OCI-LY7 (cell line): Measurements from ENCODE around the gene LSM4. TPM values are rescaled to one million over a fixed set of nuclear protein-coding genes. Genes with fewer than 3 reads are reported as not detected.

Source experiments
- Bru-seq: library from RNA; stranded (reverse); fragments of 400-500 nt; gene quantifications from one replicate; lab custom pipeline; 2021; lab: Mats Ljungman, UMichigan
- BruChase-seq, 2 experiments: library from RNA; stranded (reverse); fragments of 400-500 nt; gene quantifications; one replicate each; lab custom pipeline; 2021; lab: Mats Ljungman, UMichigan
- BruUV-seq: library from RNA; stranded (reverse); fragments of 400-500 nt; replicated peaks from 2 replicates; lab custom pipeline; 2021; lab: Mats Ljungman, UMichigan
- CTCF ChIA-PET: fragments of 300-600 bp; sonication (Branson Sonifier 250); formaldehyde crosslinking; loops from one replicate; lab custom pipeline; 2022; ENCODE audit warnings: antibody characterized with exemption; ENCODE audit not compliant: unreplicated experiment; lab: Charles Lee
- POLR2A ChIA-PET: fragments of 300-600 bp; sonication (Branson Sonifier 250); formaldehyde crosslinking; loops from one replicate; lab custom pipeline; 2022; ENCODE audit warnings: antibody characterized with exemption; lab: Charles Lee
- DNase-seq: peaks from one replicate; pipeline ENCODE4 v3.0.0-alpha.2; 2015; ENCODE audit warnings: low spot score
- H2AFZ ChIP-seq: fragments of 200-600 bp; sonication (generic), shearing (Covaris generic); 2 replicates; pipeline ENCODE4 v1.6.1; 2014; ENCODE audit warnings: mild to moderate bottlenecking, antibody characterized with exemption, low read length, moderate library complexity
- H3K27ac ChIP-seq: fragments of 200-600 bp; sonication (generic); 2 replicates; pipeline ENCODE4 v1.5.1; 2014; ENCODE audit warnings: mixed run types, low read depth, mild to moderate bottlenecking, moderate library complexity, low read length, inconsistent platforms; ENCODE audit not compliant: poor library complexity, severe bottlenecking
- H3K36me3 ChIP-seq: fragments of 200-600 bp; sonication (generic); 2 replicates; pipeline ENCODE4 v1.6.1; 2014; ENCODE audit warnings: mild to moderate bottlenecking, antibody characterized with exemption, low read length, moderate library complexity, mixed read lengths; ENCODE audit not compliant: insufficient read depth
- H3K4me1 ChIP-seq: fragments of 200-600 bp; sonication (generic); 2 replicates; pipeline ENCODE4 v1.5.1; 2014; ENCODE audit warnings: mild to moderate bottlenecking, low read length; ENCODE audit not compliant: insufficient read depth, poor library complexity, severe bottlenecking
- H3K4me2 ChIP-seq: fragments of 200-600 bp; sonication (generic); 2 replicates; pipeline ENCODE4 v1.6.1; 2014; ENCODE audit warnings: mild to moderate bottlenecking, low read length
- H3K4me3 ChIP-seq: fragments of 200-600 bp; sonication (generic); 2 replicates; pipeline ENCODE4 v1.5.1; 2014; ENCODE audit warnings: mild to moderate bottlenecking, low read depth, low read length; ENCODE audit not compliant: poor library complexity, severe bottlenecking
- H3K79me2 ChIP-seq: fragments of 200-600 bp; sonication (generic); 2 replicates; pipeline ENCODE4 v1.6.1; 2016; ENCODE audit warnings: low read depth, mild to moderate bottlenecking, low read length, moderate library complexity, mixed read lengths; ENCODE audit not compliant: insufficient read depth
- H3K9me2 ChIP-seq: fragments of 200-600 bp; sonication (generic); 2 replicates; pipeline ENCODE4 v1.6.1; 2016; ENCODE audit warnings: mild to moderate bottlenecking, low read length, mixed read lengths; ENCODE audit not compliant: insufficient read depth
- H3K9me3 ChIP-seq: fragments of 200-600 bp; sonication (generic); 2 replicates; pipeline ENCODE4 v1.6.1; 2014; ENCODE audit warnings: mild to moderate bottlenecking, mixed run types, low read length, mixed read lengths
- H4K20me1 ChIP-seq: fragments of 200-600 bp; sonication (generic); 2 replicates; pipeline ENCODE4 v1.6.1; 2014; ENCODE audit warnings: mild to moderate bottlenecking, antibody characterized with exemption, low read length, moderate library complexity, mixed read lengths; ENCODE audit not compliant: insufficient read depth
- EZH2phosphoT487 ChIP-seq: fragments of 200-600 bp; sonication (generic); IDR thresholded peaks from 2 replicates; pipeline ENCODE4 v1.6.1; 2018; ENCODE audit warnings: low read depth, borderline replicate concordance, mild to moderate bottlenecking, mixed run types, antibody characterized with exemption, low read length, moderate library complexity, mixed read lengths
- intact Hi-C: fragments of 100-400 bp; cut with micrococcal nuclease; formaldehyde crosslinking; loops from one replicate; pipeline ENCODE4 v1.10.0; 2022; ENCODE audit not compliant: unreplicated experiment
- long read RNA-seq: library from polyadenylated mRNA; stranded (forward); transcript quantifications from one replicate; pipeline ENCODE4 v2.0.0, GENCODE V29; 2022
- total RNA-seq, 2 experiments: library from RNA; depleted of rRNA in 1 of 2; stranded (reverse); fragments of >200 nt in 1 of 2; shearing (Covaris generic) in 1 of 2; gene quantifications; 2 replicates each; pipeline ENCODE4 v1.2.3, GENCODE V29; 2014 to 2022
- TF ChIP-seq, protein P1 (sequence below): fragments of 200-600 bp; sonication (generic); conservative IDR thresholded peaks from 2 replicates; pipeline ENCODE4 v1.5.1; 2014; ENCODE audit warnings: mild to moderate bottlenecking, antibody characterized with exemption, low read length, moderate library complexity, mixed read lengths

The LSM4 gene
- total RNA-seq (2014; rRNA removed; shearing (Covaris generic)) (451 and 482 TPM in 2 replicates), total RNA-seq (2022) (232 and 252 TPM in 2 replicates), Bru-seq, nascent RNA (percentile 65 among the genes with signal in this experiment), BruChase-seq, experiment 1, labeled RNA remaining after a 6-hour chase (percentile 75 among the genes with signal in this experiment), BruChase-seq, experiment 2, labeled RNA remaining after a 2-hour chase (percentile 63 among the genes with signal in this experiment)
- long read RNA-seq, transcript LSM4-203 (5 exons, 1,908 nt): major isoform, 398 of 440 reads
- long read RNA-seq, partial matches to known transcripts: 13 of 440 reads
- long read RNA-seq, other reads (novel, unspliced or antisense): 24 of 440 reads

DNA sequence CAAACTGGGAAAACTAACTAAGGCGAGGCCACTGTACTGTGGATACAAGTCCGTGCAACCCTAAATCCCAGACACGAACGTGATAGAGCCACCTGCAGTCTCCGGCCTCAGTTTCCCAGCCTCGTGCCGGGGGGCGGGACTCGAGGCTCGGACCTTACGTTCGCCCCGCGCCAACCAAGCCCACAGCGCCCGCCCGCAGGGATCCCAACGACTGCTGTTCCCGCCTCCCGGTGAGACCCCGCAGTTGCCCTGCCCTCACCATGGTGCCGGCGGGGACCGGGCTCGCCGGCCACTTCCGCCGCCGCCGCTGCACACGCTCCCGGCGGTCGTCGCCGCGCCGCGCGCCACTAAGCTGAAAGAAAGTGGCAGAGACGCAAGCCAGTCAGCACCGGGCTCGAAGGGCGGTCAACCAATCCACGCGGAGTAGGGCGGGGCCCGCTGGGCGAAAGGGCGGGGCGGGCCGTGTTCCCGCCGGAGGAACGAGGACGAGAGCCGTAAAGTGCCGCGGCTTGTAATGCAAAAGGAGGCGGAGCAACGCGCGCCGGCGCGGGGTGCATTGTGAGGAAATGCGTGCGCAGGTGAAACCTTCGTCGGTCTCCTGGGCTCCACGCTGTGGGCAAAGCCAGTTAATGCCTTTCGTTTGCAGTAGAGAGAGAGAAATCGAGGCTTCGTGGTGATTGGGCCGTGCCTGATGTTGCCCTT is at the start of gene LSM4:
TSS of gene LSM4 (minus strand) at position 318 of the 702 bp plus-strand sequence. CDS start at position 262, 56 bp downstream.
- Histone ChIP-seq H2AFZ (peak within 1 kb of the TSS; percentile 74), H3K27ac (peak within 1 kb of the TSS; percentile 90), H3K36me3 (peaks cover 34% of the 10 kb centered on the region), H3K4me3 (peak within 1 kb of the TSS; percentile 89), H3K79me2 (peaks cover 42% of the 10 kb centered on the region), H3K9me2 (no peaks in the 10 kb centered on the region), H3K4me1 (peaks cover 46% of the 10 kb centered on the region), H3K4me2 (peak within 1 kb of the TSS; percentile 97), H3K9me3 (no peaks in the 10 kb centered on the region), H4K20me1 (no peaks in the 10 kb centered on the region; the same call in 1 of the 2 replicates)
- ChIA-PET POLR2A (interaction anchor here (0.6 to 4.0 kb wide), 5 partner anchors 18 to 158 kb away, joined by 3 to 44 read pairs (median 9); partner anchors contain the start of genes JUND and SSBP4), CTCF (interaction anchor here (1.2 to 2.2 kb wide), 3 partner anchors 16 to 44 kb away, joined by 3 to 16 read pairs (median 7); partner anchors contain the start of gene JUND)
- no TSS peak for BruUV-seq
- peak; percentile 100 for DNase-seq
- TF ChIP-seq, protein P1, sequence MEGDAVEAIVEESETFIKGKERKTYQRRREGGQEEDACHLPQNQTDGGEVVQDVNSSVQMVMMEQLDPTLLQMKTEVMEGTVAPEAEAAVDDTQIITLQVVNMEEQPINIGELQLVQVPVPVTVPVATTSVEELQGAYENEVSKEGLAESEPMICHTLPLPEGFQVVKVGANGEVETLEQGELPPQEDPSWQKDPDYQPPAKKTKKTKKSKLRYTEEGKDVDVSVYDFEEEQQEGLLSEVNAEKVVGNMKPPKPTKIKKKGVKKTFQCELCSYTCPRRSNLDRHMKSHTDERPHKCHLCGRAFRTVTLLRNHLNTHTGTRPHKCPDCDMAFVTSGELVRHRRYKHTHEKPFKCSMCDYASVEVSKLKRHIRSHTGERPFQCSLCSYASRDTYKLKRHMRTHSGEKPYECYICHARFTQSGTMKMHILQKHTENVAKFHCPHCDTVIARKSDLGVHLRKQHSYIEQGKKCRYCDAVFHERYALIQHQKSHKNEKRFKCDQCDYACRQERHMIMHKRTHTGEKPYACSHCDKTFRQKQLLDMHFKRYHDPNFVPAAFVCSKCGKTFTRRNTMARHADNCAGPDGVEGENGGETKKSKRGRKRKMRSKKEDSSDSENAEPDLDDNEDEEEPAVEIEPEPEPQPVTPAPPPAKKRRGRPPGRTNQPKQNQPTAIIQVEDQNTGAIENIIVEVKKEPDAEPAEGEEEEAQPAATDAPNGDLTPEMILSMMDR: peak; percentile 65
- no peak for TF ChIP-seq EZH2phosphoT487
- intact Hi-C loops: loop anchor here (1.0 to 2.0 kb wide), 3 partner anchors 18 to 118 kb away; partner anchors contain the start of gene RAB3A

DNA sequence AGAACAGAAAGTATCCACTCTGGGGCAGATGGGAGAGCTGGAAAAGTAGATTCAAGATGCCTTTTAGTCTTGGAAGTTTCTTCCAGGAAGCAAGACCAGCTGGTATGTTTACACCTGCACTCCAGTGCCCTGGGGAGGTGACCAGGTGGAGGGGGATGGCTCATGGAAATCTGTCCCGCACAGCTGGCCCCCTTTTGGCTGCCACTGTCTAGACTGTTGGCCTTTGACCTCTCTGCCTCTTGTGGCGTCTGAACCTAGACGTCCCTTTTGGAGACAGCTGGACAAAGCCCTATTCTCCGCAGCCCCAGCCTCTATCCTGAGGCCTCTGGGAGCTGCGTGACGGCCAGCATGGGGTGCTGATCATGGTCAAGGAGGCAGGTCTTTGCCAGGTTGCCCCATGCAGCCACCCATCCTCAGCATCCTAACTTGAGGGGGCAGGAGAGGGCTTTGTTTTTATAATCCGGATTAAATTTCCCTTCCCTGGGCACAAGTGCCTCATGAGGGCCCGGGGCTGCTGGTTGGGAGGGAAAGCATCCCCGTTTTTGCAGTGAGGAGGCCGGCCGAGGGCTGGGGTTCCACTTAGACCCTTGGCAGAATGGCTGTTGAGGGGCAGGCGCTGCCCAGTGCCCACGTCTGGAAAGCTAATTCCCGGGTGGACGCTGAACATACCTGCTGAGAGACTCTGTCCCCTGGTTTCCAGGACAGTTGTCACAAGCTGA is 45.8 kb upstream of the LSM4 start:
- Histone ChIP-seq H3K9me2 (no peaks in the 10 kb centered on the region), H3K9me3 (no peaks in the 10 kb centered on the region), H3K27ac (no peak overlapping the region), H3K4me1 (peaks cover 13% of the 10 kb centered on the region), H2AFZ (no peak overlapping the region), H3K4me3 (no peak overlapping the region), H4K20me1 (no peaks in the 10 kb centered on the region), H3K79me2 (no peaks in the 10 kb centered on the region), H3K36me3 (peaks cover 8% of the 10 kb centered on the region), H3K4me2 (no peak overlapping the region)
- BruUV-seq: no TSS peak
- CTCF ChIA-PET: no interaction called here
- intact Hi-C loops: no loop called here
- no peak for DNase-seq
- POLR2A ChIA-PET: no interaction called here
- TF ChIP-seq, protein P1: no peak
- no peak for TF ChIP-seq EZH2phosphoT487
